Progenitor cell of endocrine pancreas (in vitro differentiated cells): ENCODE results near the gene DNAH14. TPM values are rescaled to one million over a fixed set of nuclear protein-coding genes. Genes with fewer than 3 reads are reported as not detected.
"Not testable (repeated sequence)": the region's sequence is repeated elsewhere in the genome, so short reads cannot be mapped to it uniquely, and the experiment has no call there.

Experiments used
- DNase-seq: peaks from one replicate; pipeline ENCODE4 v3.0.0; 2021; ENCODE audit warnings: low spot score; ENCODE audit not compliant: unreplicated experiment
- H3K27ac Mint-ChIP-seq: 2 replicates; pipeline ENCODE4 v1.8.0; 2021; ENCODE audit warnings: mild to moderate bottlenecking, moderate library complexity, mixed read lengths
- H3K27me3 Mint-ChIP-seq: 2 replicates; pipeline ENCODE4 v1.8.0; 2021; ENCODE audit warnings: mixed read lengths
- H3K36me3 Mint-ChIP-seq: 2 replicates; pipeline ENCODE4 v1.8.0; 2022; ENCODE audit warnings: mixed read lengths; ENCODE audit not compliant: insufficient read depth
- H3K4me1 Mint-ChIP-seq: 2 replicates; pipeline ENCODE4 v1.8.0; 2021; ENCODE audit warnings: low read depth, mixed read lengths
- H3K4me3 Mint-ChIP-seq: 2 replicates; pipeline ENCODE4 v1.8.0; 2021; ENCODE audit warnings: low read depth, mild to moderate bottlenecking, moderate library complexity, mixed read lengths
- H3K9me3 Mint-ChIP-seq: 2 replicates; pipeline ENCODE4 v1.8.0; 2021; ENCODE audit warnings: low read depth, mixed read lengths
- total RNA-seq: library from RNA; stranded (reverse); gene quantifications from 2 replicates; pipeline ENCODE4 v1.2.1, GENCODE V29; 2021
- TF ChIP-seq, protein P1 (sequence below): fragments of 200-600 bp; sonication (generic); IDR thresholded peaks from one replicate; pipeline ENCODE4 v1.5.0; 2021; ENCODE audit warnings: antibody characterized with exemption, mild to moderate bottlenecking; ENCODE audit not compliant: unreplicated experiment

The DNAH14 gene
- total RNA-seq, 1 donor from 2014 or later: 71.7 TPM

DNA sequence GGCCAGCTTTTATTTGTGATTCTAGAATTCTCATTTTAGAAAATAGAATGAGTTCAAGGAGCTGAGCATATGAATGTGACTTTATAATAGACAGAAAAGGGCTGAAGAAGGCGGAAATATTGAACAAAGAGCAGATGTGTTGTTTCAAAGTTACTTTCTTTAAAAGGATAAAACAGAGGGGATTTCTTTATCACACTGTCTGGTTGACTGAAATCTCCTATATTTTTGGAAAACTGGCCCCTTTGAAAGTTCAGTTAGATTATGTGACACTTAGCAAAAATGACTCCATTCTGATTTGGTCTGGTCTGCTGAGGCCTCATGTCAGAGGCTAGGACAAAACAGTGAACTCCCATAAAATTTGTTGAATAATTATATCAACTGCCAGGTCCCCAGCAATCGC, 46.4 kb upstream of the DNAH14 start:
- Mint-ChIP-seq H3K4me1 (peaks cover 20% of the 10 kb centered on the region), H3K9me3 (peaks cover 23% of the 10 kb centered on the region), H3K4me3 (no peak overlapping the region), H3K27me3 (no peaks in the 10 kb centered on the region), H3K27ac (no peak overlapping the region), H3K36me3 (peaks cover 7% of the 10 kb centered on the region)
- TF ChIP-seq, protein P1, sequence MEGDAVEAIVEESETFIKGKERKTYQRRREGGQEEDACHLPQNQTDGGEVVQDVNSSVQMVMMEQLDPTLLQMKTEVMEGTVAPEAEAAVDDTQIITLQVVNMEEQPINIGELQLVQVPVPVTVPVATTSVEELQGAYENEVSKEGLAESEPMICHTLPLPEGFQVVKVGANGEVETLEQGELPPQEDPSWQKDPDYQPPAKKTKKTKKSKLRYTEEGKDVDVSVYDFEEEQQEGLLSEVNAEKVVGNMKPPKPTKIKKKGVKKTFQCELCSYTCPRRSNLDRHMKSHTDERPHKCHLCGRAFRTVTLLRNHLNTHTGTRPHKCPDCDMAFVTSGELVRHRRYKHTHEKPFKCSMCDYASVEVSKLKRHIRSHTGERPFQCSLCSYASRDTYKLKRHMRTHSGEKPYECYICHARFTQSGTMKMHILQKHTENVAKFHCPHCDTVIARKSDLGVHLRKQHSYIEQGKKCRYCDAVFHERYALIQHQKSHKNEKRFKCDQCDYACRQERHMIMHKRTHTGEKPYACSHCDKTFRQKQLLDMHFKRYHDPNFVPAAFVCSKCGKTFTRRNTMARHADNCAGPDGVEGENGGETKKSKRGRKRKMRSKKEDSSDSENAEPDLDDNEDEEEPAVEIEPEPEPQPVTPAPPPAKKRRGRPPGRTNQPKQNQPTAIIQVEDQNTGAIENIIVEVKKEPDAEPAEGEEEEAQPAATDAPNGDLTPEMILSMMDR: no peak
- no peak for DNase-seq

DNA sequence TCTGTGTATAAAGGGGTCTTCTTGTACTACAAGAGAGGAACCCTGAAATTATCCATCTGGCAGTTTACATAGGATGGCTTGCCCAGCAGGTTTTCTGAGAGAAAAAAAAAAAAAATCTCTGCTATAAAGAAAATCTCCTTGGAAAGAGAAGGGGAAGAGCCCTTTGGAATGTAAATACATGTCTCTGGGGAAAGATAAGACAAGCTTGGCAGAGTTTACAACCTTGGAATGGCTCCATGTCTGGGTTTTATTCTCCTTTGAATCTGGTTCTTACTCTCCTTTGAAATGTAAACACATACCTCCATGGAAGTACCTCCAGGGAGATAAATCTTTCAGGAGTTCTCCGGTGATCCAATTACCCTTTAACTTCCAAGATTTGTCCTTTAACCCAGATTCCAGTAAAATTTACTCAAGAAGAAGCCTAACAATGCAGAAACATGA, 45.1 kb upstream of the DNAH14 start:
- H3K4me1 Mint-ChIP-seq: peaks cover 17% of the 10 kb centered on the region
- H3K9me3 Mint-ChIP-seq: peaks cover 23% of the 10 kb centered on the region
- TF ChIP-seq, protein P1: no peak
- no peaks in the 10 kb centered on the region for H3K27me3 Mint-ChIP-seq
- H3K4me3 Mint-ChIP-seq: no peak overlapping the region
- no peak overlapping the region for H3K27ac Mint-ChIP-seq
- H3K36me3 Mint-ChIP-seq: peaks cover 7% of the 10 kb centered on the region
- DNase-seq: no peak

DNA sequence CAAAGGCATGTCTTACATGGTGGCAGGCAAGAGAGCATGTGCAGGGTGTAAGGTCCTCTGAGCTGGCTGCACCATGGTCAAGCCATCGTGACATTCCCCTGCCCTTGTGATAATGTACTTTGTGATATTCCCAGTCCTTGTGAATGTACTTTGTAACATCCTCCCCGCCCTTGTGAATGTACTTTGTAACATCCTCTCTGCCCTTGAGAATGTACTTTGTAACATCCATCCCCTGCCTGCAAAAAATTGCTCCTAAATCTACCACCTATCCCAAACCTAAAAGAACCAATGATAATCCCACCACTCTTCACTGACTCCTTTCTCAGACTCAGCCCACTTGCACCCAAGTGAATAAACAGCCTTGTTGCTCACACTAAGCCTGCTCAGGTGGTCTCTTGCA, 44.1 kb upstream of the DNAH14 start:
- not testable (repeated sequence) for H3K27me3 Mint-ChIP-seq, DNase-seq, H3K36me3 Mint-ChIP-seq, H3K27ac Mint-ChIP-seq, H3K4me3 Mint-ChIP-seq
- Mint-ChIP-seq H3K9me3 (peaks cover 23% of the 10 kb centered on the region), H3K4me1 (peaks cover 13% of the 10 kb centered on the region)

DNA sequence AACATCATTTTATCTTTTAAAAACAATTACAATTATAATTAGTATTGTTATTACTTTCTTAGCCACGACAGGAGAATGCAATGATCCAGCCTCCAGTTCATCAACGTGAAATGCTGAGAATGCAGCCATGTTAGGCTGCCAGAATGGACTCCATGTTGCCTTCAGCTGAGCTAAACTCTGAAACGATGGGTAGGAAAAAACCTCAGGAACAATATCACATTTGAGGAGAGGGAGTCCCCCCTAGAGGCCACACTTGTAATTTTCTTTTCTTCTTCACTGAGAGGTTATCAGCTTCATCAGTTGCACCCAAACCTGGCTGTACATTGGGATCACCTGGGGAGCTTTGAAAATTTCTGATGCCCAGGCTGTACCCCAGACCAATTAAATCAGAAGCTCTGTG, 34.6 kb upstream of the DNAH14 start:
- Mint-ChIP-seq H3K27ac (no peak overlapping the region), H3K9me3 (peaks cover 9% of the 10 kb centered on the region), H3K36me3 (no peaks in the 10 kb centered on the region), H3K4me3 (no peak overlapping the region), H3K4me1 (no peaks in the 10 kb centered on the region), H3K27me3 (no peaks in the 10 kb centered on the region)
- no peak for DNase-seq
- TF ChIP-seq, protein P1: peak; percentile 32

DNA sequence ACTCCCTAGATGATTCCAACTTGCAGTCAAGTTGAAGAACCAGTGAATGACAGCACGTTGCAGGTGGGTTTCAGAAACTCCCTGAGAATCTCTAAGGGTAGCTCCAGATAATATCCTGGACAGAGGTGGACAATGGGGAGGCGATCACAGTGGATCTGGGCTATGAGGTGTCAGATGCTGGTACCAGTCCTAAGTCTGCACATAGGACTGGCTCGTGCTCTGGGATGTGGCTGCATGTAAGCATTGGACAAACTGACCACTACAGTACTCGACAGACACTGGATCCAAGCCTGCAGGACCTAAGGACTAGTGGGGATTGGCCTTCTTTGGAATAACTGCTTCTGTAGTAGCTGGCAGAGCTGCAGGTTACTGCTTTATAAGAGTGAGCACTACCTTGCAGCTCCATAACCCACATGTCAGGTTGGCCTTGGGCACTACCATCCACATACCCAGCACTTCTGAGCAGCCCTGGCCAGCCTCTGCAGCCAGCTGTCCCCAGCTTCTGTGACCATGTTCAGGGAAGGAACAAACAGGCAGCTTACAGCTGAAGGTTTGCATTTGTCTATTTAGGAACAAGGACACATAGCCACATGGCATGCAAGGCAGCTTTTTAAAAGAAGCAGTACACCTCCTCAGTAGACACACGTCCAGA, 33.2 kb upstream of the DNAH14 start:
- no peak overlapping the region for H3K4me3 Mint-ChIP-seq
- no peak overlapping the region for H3K27ac Mint-ChIP-seq
- TF ChIP-seq, protein P1: no peak
- H3K36me3 Mint-ChIP-seq: no peaks in the 10 kb centered on the region
- peaks cover 9% of the 10 kb centered on the region for H3K9me3 Mint-ChIP-seq
- DNase-seq: no peak
- H3K27me3 Mint-ChIP-seq: no peaks in the 10 kb centered on the region
- H3K4me1 Mint-ChIP-seq: no peaks in the 10 kb centered on the region

DNA sequence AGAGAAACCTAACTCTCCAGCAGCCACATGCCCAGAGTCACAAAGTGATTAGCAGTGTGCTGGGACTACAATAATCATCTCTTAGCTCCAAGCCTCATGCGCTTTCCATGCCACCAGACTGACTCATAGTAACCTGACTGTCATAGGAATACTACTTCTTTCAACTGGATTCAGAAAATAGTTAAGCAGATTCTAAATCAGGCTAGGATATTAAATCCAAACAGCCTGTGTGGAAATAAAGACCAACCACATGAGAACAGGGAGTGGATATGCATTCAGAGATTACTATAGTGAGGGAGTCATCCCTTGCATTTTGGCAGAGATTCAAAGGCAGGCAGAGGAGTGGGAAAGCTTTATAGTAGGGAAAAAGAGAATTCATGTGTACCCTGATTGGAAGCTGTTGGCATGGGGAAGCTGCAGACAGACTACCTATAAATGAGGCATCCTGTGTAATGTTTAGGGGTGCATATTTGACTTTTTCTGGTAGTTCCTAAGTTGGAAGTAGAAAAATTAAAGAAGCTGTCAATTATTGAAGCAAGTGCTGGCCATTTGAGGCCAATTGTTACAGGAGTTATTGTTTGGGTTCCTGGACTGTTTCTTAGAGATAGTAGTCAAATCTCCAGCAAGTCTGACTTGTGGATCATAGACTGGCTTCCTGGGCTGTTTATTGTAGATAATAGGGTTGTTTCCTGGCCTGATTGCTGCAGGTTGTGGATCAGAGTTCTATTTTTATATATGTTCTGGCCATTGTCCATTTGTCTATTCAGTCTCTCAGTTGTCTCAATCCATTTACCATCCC, 31.7 kb upstream of the DNAH14 start:
- no peak for DNase-seq
- no peak overlapping the region for H3K27ac Mint-ChIP-seq
- no peaks in the 10 kb centered on the region for H3K4me1 Mint-ChIP-seq

More for the DNA sequence above, 31.7 kb upstream of the DNAH14 start:
- H3K36me3 Mint-ChIP-seq: no peaks in the 10 kb centered on the region
- H3K27me3 Mint-ChIP-seq: no peaks in the 10 kb centered on the region
- peaks cover 9% of the 10 kb centered on the region for H3K9me3 Mint-ChIP-seq
- TF ChIP-seq, protein P1: no peak
- no peak overlapping the region for H3K4me3 Mint-ChIP-seq
